ENCODE measurements around the gene RWDD1.

DNA sequence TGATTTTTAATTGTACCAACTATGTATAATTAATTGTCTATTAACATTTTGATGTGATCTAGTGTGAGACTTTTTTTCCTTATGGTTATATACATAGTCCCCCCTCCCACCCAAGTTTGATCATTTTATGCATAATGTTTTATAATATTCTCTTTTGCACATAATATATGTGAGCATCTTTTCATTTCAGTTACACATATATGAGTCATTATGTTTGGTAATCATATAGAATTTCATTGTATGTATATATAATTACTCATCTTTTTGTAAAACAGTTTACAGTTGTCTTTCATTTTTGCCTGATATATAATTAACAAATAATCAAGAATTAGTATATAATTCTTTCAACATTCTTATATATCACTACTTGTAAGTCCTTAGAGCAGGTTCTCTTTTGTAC, 15.0 kb downstream of the RWDD1 start:
- no peak for TF ChIP-seq POLR2A (IDR thresholded peaks at IDR 0.05; ENCODE audit: low read depth, low read length)
- no peak for TF ChIP-seq POLR2AphosphoS5 (IDR thresholded peaks at IDR 0.05; ENCODE audit: low read depth, low read length)

All from GM12892 (cell line).